HEK293 (cell line): ENCODE measurements around the gene ERAP2.

ENCODE experiments used
- CTCF ChIA-PET: fragments of 350-600 bp; formaldehyde crosslinking; extraction: SDS; loops from one replicate; lab custom pipeline; 2021; ENCODE audit warnings: antibody characterized with exemption; lab: Yijun Ruan, JAX
- POLR2A ChIA-PET: fragments of 300-600 bp; formaldehyde crosslinking; extraction: SDS; loops from one replicate; lab custom pipeline; 2020; ENCODE audit warnings: antibody characterized with exemption, inconsistent platforms; lab: Yijun Ruan, JAX
- H3K27ac ChIP-seq: fragments of 200-500 bp; sonication (Bioruptor generic); 2 replicates; pipeline ENCODE4 v1.5.1; 2014; ENCODE audit warnings: low read depth, low read length, control low read depth, inconsistent platforms; ENCODE audit errors: extremely low read depth
- H3K36me3 ChIP-seq, 2 experiments: fragments of 200-500 bp in 1 of 2; sonication (Bioruptor generic) in 1 of 2; 1 replicate in 1 of 2; 2 replicates in 1 of 2; pipeline ENCODE4 v1.5.1; 2014 to 2017; ENCODE audit warnings: inconsistent platforms in 2 of 2, low read length in 2 of 2; ENCODE audit not compliant: control insufficient read depth in 2 of 2, insufficient read depth in 1 of 2
- H3K4me1 ChIP-seq: fragments of 200-500 bp; sonication (Bioruptor generic); 2 replicates; pipeline ENCODE4 v1.5.1; 2014; ENCODE audit warnings: mild to moderate bottlenecking, low read length, inconsistent platforms; ENCODE audit not compliant: control insufficient read depth, insufficient read depth
- H3K4me3 ChIP-seq: 2 replicates; pipeline ENCODE4 v1.5.1; 2011; ENCODE audit warnings: low read depth, mild to moderate bottlenecking, control low read depth, low read length, moderate library complexity
- H3K9me3 ChIP-seq: fragments of 200-500 bp; sonication (Bioruptor generic); 2 replicates; pipeline ENCODE4 v1.5.1; 2014; ENCODE audit warnings: low read depth, low read length, inconsistent platforms; ENCODE audit not compliant: control insufficient read depth, insufficient read depth
- AEBP2 ChIP-seq: fragments of 450-650 bp; formaldehyde crosslinking; IDR thresholded peaks from 2 replicates; pipeline ENCODE4 v1.5.1; 2016; ENCODE audit warnings: missing biosample characterization, missing genetic modification characterization, borderline replicate concordance
- KLF1 ChIP-seq: fragments of 450-650 bp; formaldehyde crosslinking; IDR thresholded peaks from 2 replicates; pipeline ENCODE4 v1.5.1; 2016; ENCODE audit warnings: missing biosample characterization, missing genetic modification characterization
- KLF8 ChIP-seq: fragments of 450-650 bp; formaldehyde crosslinking; IDR thresholded peaks from 2 replicates; pipeline ENCODE4 v1.5.1; 2016; ENCODE audit warnings: missing biosample characterization, missing genetic modification characterization
- SCRT2 ChIP-seq: fragments of 450-650 bp; formaldehyde crosslinking; IDR thresholded peaks from 2 replicates; pipeline ENCODE4 v1.5.1; 2016; ENCODE audit warnings: missing biosample characterization, missing genetic modification characterization
- SETDB1 ChIP-seq: IDR thresholded peaks from one replicate; pipeline ENCODE4 v1.6.1; 2017; ENCODE audit warnings: mild to moderate bottlenecking, low read length, moderate library complexity, mixed read lengths; ENCODE audit not compliant: insufficient read length
- TRIM28 ChIP-seq: IDR thresholded peaks from 2 replicates; pipeline ENCODE4 v1.6.1; 2011; ENCODE audit warnings: low read length, control low read depth, borderline replicate concordance
- YY1 ChIP-seq: fragments of 450-650 bp; formaldehyde crosslinking; IDR thresholded peaks from 2 replicates; pipeline ENCODE4 v1.5.1; 2018; ENCODE audit warnings: missing biosample characterization, missing genetic modification characterization
- ZEB2 ChIP-seq: fragments of 450-650 bp; formaldehyde crosslinking; IDR thresholded peaks from 2 replicates; pipeline ENCODE4 v1.5.1; 2016; ENCODE audit warnings: missing biosample characterization, missing genetic modification characterization
- ZFP3 ChIP-seq: fragments of 450-650 bp; formaldehyde crosslinking; IDR thresholded peaks from 2 replicates; pipeline ENCODE4 v1.5.1; 2016; ENCODE audit warnings: low read depth, missing biosample characterization, missing genetic modification characterization
- ZNF18 ChIP-seq: fragments of 450-650 bp; formaldehyde crosslinking; IDR thresholded peaks from 2 replicates; pipeline ENCODE4 v1.5.1; 2016; ENCODE audit warnings: missing biosample characterization, missing genetic modification characterization
- ZNF280C ChIP-seq: fragments of 450-650 bp; formaldehyde crosslinking; IDR thresholded peaks from 2 replicates; pipeline ENCODE4 v1.5.1; 2016; ENCODE audit warnings: missing biosample characterization, missing genetic modification characterization
- ZNF398 ChIP-seq: fragments of 450-650 bp; formaldehyde crosslinking; IDR thresholded peaks from 2 replicates; pipeline ENCODE4 v1.5.1; 2017; ENCODE audit warnings: missing biosample characterization, missing genetic modification characterization
- ZNF791 ChIP-seq: fragments of 450-650 bp; formaldehyde crosslinking; IDR thresholded peaks from 2 replicates; pipeline ENCODE4 v1.5.1; 2016; ENCODE audit warnings: missing biosample characterization, missing genetic modification characterization
- ZSCAN23 ChIP-seq: fragments of 450-650 bp; formaldehyde crosslinking; IDR thresholded peaks from 2 replicates; pipeline ENCODE4 v1.5.1; 2016; ENCODE audit warnings: missing biosample characterization, missing genetic modification characterization
- TF ChIP-seq, protein P1 (sequence below): fragments of 450-650 bp; formaldehyde crosslinking; IDR thresholded peaks from 2 replicates; pipeline ENCODE4 v1.5.1; 2016; ENCODE audit warnings: missing biosample characterization, missing genetic modification characterization
- TF ChIP-seq, protein P2 (sequence below): fragments of 450-650 bp; formaldehyde crosslinking; IDR thresholded peaks from 2 replicates; pipeline ENCODE4; 2016; ENCODE audit warnings: missing biosample characterization, missing genetic modification characterization

ERAP2 gene

GRCh38 chr5:96957254-96958049 is 81.2 kb downstream of the ERAP2 start:
- ChIA-PET POLR2A (no interaction called here), CTCF (interaction anchor here (0.6 to 1.2 kb wide), 4 partner anchors 13 to 39 kb away, joined by 3 to 7 read pairs (median 3); no protein-coding TSS in a partner anchor)
- Histone ChIP-seq H3K9me3 (no peaks in the 10 kb centered on the region), H3K36me3 (no peaks in the 10 kb centered on the region), H3K27ac (no peak overlapping the region), H3K4me1 (peaks cover 8% of the 10 kb centered on the region; the same call in 1 of the 2 replicates), H3K4me3 (no peak overlapping the region)
- TF ChIP-seq SETDB1, result no peak
- TF ChIP-seq TRIM28, result peak; percentile 50; the same call in 1 of the 2 replicates

- H3K27ac ChIP-seq, result no peak overlapping the region
- POLR2A ChIA-PET, result no interaction called here
- peaks cover 21% of the 10 kb centered on the region for H3K4me1 ChIP-seq
- H3K36me3 ChIP-seq, result no peaks in the 10 kb centered on the region
- H3K9me3 ChIP-seq, result no peaks in the 10 kb centered on the region
- H3K4me3 ChIP-seq, result no peak overlapping the region
- CTCF ChIA-PET, result interaction anchor here (0.7 kb wide), 1 partner anchor 90 kb away, joined by 3 read pairs; no protein-coding TSS in a partner anchor
- TF ChIP-seq ZEB2, result no peak
- TF ChIP-seq ZNF398 (tag by site-specific recombination), result no peak
- no peak for TF ChIP-seq ZNF791 (tag by site-specific recombination)
Measured at GRCh38 chr5:96958977-96959376, 82.7 kb downstream of the ERAP2 start.

GRCh38 chr5:96961053-96961452 is 84.8 kb downstream of the ERAP2 start:
- Histone ChIP-seq H3K36me3 (no peaks in the 10 kb centered on the region), H3K27ac (no peak overlapping the region), H3K4me3 (no peak overlapping the region), H3K9me3 (no peaks in the 10 kb centered on the region), H3K4me1 (peaks cover 22% of the 10 kb centered on the region)
- CTCF ChIA-PET, result interaction anchor here (0.5 to 0.7 kb wide), 2 partner anchors 32 to 42 kb away, joined by 3 to 7 read pairs; no protein-coding TSS in a partner anchor
- POLR2A ChIA-PET, result no interaction called here
- TF ChIP-seq ZSCAN23, result no peak
- no peak for TF ChIP-seq ZNF280C (tag by site-specific recombination)
- TF ChIP-seq, protein P1, sequence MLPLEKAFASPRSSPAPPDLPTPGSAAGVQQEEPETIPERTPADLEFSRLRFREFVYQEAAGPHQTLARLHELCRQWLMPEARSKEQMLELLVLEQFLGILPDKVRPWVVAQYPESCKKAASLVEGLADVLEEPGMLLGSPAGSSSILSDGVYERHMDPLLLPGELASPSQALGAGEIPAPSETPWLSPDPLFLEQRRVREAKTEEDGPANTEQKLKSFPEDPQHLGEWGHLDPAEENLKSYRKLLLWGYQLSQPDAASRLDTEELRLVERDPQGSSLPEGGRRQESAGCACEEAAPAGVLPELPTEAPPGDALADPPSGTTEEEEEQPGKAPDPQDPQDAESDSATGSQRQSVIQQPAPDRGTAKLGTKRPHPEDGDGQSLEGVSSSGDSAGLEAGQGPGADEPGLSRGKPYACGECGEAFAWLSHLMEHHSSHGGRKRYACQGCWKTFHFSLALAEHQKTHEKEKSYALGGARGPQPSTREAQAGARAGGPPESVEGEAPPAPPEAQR (tag by site-specific recombination), result no peak
- no peak for TF ChIP-seq KLF1
- TF ChIP-seq ZFP3 (tag by site-specific recombination), result no peak
- TF ChIP-seq, protein P2, sequence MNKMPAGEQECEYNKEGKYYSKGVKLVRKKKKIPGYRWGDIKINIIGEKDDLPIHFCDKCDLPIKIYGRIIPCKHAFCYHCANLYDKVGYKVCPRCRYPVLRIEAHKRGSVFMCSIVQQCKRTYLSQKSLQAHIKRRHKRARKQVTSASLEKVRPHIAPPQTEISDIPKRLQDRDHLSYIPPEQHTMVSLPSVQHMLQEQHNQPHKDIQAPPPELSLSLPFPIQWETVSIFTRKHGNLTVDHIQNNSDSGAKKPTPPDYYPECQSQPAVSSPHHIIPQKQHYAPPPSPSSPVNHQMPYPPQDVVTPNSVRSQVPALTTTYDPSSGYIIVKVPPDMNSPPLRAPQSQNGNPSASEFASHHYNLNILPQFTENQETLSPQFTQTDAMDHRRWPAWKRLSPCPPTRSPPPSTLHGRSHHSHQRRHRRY (tag by site-specific recombination), result no peak
- no peak for TF ChIP-seq SCRT2 (tag by site-specific recombination)
- TF ChIP-seq KLF8 (tag by site-specific recombination), result no peak
- TF ChIP-seq YY1, result no peak
- no peak for TF ChIP-seq ZNF791 (tag by site-specific recombination)
- TF ChIP-seq AEBP2 (tag by site-specific recombination), result no peak
- no peak for TF ChIP-seq ZNF18 (tag by site-specific recombination)
